GM10266 (cell line): ENCODE results near the gene CD320.
A peak's percentile ranks its signal among the peaks of the same experiment; 100 is the strongest.

Experiments
- DNase-seq: peaks from one replicate; pipeline ENCODE4 v3.0.0; 2012; ENCODE audit errors: extremely low spot score
- TF ChIP-seq, protein P1 (sequence below): IDR thresholded peaks from 2 replicates; pipeline ENCODE4 v1.5.1; 2012; ENCODE audit warnings: mild to moderate bottlenecking, low read depth; ENCODE audit not compliant: control insufficient read depth, insufficient read depth; ENCODE audit errors: missing control alignments

CD320 gene

DNA sequence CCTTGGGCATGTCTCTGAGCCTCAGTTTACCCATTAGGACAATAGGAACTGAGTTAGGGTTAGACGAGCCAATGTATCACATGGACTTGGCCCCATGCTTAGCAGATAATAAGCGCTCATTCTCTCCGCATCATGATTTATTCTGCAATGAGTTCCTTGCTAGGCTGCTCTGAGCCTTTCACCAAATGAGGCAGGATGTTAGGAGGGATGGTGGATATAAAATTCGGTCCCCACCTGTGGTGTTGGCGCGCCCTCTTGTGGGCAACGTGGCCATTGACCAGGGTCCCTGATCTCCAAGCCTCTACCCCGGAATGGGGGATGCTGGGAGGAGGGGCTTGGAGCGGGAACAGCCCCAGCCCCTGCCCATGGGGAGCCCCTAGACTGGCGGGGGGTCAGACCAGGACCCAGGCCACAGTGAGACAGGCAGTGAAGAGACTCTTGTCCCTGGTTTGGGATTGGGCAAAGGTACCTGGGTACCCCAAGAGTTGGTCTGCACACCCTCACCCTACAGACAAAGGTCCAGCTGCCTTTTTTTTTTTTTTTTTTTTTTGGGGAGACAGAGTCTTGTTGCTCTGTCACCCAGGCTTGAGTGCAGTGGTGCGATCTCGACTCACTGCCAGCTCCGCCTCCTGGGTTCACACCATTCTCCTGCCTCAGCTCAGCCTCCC lies 55.1 kb downstream of the CD320 start:
- peak; percentile 84 for DNase-seq
- TF ChIP-seq, protein P1, sequence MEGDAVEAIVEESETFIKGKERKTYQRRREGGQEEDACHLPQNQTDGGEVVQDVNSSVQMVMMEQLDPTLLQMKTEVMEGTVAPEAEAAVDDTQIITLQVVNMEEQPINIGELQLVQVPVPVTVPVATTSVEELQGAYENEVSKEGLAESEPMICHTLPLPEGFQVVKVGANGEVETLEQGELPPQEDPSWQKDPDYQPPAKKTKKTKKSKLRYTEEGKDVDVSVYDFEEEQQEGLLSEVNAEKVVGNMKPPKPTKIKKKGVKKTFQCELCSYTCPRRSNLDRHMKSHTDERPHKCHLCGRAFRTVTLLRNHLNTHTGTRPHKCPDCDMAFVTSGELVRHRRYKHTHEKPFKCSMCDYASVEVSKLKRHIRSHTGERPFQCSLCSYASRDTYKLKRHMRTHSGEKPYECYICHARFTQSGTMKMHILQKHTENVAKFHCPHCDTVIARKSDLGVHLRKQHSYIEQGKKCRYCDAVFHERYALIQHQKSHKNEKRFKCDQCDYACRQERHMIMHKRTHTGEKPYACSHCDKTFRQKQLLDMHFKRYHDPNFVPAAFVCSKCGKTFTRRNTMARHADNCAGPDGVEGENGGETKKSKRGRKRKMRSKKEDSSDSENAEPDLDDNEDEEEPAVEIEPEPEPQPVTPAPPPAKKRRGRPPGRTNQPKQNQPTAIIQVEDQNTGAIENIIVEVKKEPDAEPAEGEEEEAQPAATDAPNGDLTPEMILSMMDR, result peak; percentile 94
